Dedifferentiated amniotic fluid mesenchymal stem cell (primary cell): ENCODE data around the gene TEX51.

Source experiments
- DNase-seq: peaks from one replicate; pipeline ENCODE4 v3.0.0-alpha.2; 2016; ENCODE audit errors: extremely low spot score

Gene TEX51

GRCh38 chr2:126878601-126879000 lies 20.1 kb upstream of the TEX51 start:
- no peak for DNase-seq

- DNase-seq: no peak
Measured at GRCh38 chr2:126879348-126880298, 19.1 kb upstream of the TEX51 start.

- DNase-seq: no peak
Measured at GRCh38 chr2:126880324-126880723, 18.4 kb upstream of the TEX51 start.

GRCh38 chr2:126880817-126881216 lies 17.9 kb upstream of the TEX51 start:
- DNase-seq: no peak

GRCh38 chr2:126881591-126881990 lies 17.1 kb upstream of the TEX51 start:
- DNase-seq: no peak

GRCh38 chr2:126882181-126882580 lies 16.5 kb upstream of the TEX51 start:
- DNase-seq: no peak

- DNase-seq: no peak
Measured at GRCh38 chr2:126882736-126883665, 15.7 kb upstream of the TEX51 start.

DNA sequence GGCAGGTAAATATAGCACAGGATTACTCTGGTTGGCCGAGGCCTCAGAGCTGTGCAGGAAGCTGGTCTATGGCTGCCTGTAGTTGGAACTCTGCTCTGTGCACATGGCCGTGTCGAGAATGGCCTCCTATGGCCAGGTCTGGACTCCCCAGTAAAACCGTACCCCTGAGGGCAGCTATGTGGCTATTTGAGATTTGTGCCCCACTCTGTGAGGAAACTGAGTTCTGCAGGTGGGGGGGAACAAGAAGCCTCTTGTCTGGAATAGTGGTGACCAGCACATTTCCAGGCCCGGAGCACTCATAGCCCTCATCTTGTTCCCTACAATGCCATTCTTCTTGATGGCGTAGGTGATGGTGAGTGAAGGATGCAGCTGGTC lies 15.0 kb upstream of the TEX51 start:
- no peak for DNase-seq

DNA sequence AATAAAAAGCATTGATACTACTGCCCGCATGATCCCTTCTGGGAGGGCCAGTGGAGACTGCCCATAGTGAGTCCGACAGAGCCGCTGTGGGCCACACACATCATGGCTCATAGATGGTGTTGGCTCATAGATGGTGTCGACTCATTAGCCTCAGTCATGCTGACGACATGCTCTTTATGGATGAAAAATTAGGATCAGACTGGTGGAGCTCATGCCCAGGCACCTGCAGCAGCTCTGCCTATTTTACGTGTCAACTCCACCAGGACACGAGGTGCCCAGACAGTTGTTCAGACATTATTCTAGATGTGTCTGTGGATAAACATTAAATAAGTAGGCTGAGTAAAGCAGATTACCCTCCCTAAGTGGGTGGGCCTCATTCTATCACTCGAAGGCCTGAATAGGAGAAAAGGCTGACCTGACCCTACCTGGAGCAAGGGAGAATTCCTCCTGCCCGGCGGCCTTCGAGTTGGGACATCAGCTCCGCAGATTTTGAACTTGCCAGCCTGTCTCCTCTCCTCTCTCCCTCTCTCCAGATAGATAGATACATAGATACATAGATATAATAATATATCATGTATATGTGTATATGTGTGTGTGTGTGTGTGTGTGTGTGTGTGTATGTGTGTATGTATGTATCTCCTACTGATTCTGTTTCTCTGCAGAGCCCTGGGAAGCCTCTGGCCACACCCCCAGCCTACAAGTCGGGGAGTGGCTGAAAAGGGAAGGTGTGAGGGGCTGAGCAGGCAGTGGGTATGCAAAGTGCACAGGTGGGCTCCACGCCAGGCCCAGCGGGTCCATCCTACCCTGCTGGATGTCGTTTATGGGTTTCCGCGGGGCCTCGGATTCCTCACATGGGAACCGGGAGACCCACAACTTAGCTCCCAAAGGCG lies 13.6 kb upstream of the TEX51 start:
- DNase-seq: no peak

GRCh38 chr2:126885751-126886210 lies 12.9 kb upstream of the TEX51 start:
- no peak for DNase-seq

- no peak for DNase-seq
Measured at GRCh38 chr2:126886211-126886915, 12.3 kb upstream of the TEX51 start.

- no peak for DNase-seq
Measured at GRCh38 chr2:126886916-126887280, 11.8 kb upstream of the TEX51 start.

- no peak for DNase-seq
Measured at GRCh38 chr2:126887506-126887905, 11.2 kb upstream of the TEX51 start.

GRCh38 chr2:126888046-126888445 lies 10.6 kb upstream of the TEX51 start:
- no peak for DNase-seq

GRCh38 chr2:126889071-126889470 lies 9.6 kb upstream of the TEX51 start:
- no peak for DNase-seq

GRCh38 chr2:126889496-126890135 lies 9.1 kb upstream of the TEX51 start:
- DNase-seq: no peak

DNA sequence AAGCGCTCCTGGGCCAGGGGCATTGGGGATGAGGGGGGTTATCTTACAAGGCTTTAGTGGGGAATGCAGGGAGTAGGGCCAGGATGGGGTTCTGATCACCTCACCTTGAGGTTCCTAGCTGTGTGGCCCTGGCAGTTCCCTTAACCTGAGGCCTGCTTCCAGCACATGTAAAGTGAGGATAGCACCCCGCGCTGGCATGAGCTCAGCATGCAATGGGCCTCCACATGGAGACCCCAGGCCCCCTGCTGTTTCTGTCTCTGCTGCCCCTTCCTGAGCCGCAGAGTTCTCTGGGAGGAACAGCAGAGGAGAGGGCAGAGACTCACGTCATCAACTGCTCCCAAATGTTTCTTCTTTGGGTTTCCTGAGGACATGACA lies 8.6 kb upstream of the TEX51 start:
- DNase-seq: no peak

DNA sequence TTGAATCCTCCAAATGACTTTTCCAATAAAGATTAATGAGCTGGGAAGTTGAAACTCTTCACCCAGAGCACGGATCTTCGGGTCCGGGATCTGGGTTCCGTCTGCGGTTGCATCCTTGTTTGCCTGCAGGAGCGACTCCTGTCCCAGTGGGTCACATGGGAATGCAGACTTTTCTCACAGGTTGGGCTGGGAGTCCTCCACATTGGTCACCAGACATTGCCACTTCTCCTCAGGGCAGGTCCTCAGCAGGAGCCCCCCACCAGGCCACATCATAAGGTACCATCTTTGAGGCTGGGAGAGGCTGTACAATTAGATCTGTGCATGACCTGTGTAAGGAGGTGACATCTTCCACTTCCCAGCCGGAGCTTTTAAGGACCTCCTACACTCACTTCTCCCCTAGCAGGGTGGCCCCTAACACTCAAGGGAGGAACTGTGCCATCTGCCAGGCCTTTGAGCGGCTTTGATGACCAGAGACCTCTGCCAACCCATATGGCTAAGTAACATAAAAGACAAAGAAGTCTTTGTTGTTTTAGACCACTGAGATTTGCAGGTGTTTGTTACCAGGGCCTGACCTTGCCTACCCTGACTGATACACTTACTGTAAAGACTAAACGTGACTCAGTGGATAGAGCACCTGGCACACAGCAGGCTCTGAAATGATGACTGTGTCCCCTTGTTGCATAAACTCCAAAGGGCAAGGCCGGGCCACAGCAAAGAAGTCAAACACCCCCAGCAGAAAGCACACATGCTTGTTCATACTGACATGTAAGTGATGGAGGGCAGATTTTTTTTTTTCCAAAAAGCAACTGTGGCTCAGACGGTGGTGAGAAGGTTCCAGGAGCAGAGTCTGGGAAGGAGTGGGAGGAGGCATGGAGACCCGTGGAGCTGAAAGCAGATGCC lies 7.9 kb upstream of the TEX51 start:
- no peak for DNase-seq
